Kidney epithelial cell (primary cell): ENCODE results near the gene PNO1. TPM values are rescaled to one million over a fixed set of nuclear protein-coding genes. Genes with fewer than 3 reads are reported as not detected.
"Not testable (repeated sequence)": the region's sequence is repeated elsewhere in the genome, so short reads cannot be mapped to it uniquely, and the experiment has no call there.

ENCODE experiments used
- DNase-seq: peaks from one replicate; pipeline ENCODE4 v3.0.0-alpha.2; 2010; ENCODE audit warnings: low read depth
- H3K27me3 ChIP-seq: 2 replicates; pipeline ENCODE4 v1.6.0; 2011; ENCODE audit warnings: low read length; ENCODE audit not compliant: control insufficient read depth, insufficient read depth
- H3K36me3 ChIP-seq: 2 replicates; pipeline ENCODE4 v1.5.1; 2011; ENCODE audit warnings: low read length; ENCODE audit not compliant: control insufficient read depth, insufficient read depth
- H3K4me3 ChIP-seq: 2 replicates; pipeline ENCODE4 v1.5.1; 2011; ENCODE audit warnings: low read depth, mild to moderate bottlenecking, control low read depth, low read length
- CTCF ChIP-seq: IDR thresholded peaks from 2 replicates; pipeline ENCODE4 v1.5.1; 2011; ENCODE audit warnings: mild to moderate bottlenecking, moderate library complexity, low read length, control low read depth, inconsistent platforms; ENCODE audit not compliant: insufficient read depth, poor library complexity, severe bottlenecking
- total RNA-seq: library from RNA; depleted of rRNA; stranded (reverse); fragments of >200 nt; gene quantifications from 2 replicates; pipeline ENCODE4 v1.2.3, GENCODE V29; 2015

Gene PNO1
- total RNA-seq: 21.2 and 29.2 TPM in 2 replicates

GRCh38 chr2:68157402-68158133, at the start of gene PNO1:
PNO1 (plus strand) TSS chr2:68157888; CDS start chr2:68157935, 47 bp downstream.
- DNase-seq: peak; percentile 69
- Histone ChIP-seq H3K36me3 (no peaks in the 10 kb centered on the region), H3K4me3 (peak within 1 kb of the TSS; percentile 79), H3K27me3 (no peaks in the 10 kb centered on the region)
- no peak for TF ChIP-seq CTCF

GRCh38 chr2:68108120-68108519, 49.6 kb upstream of the PNO1 start:
- Histone ChIP-seq H3K36me3 (no peaks in the 10 kb centered on the region), H3K27me3 (no peaks in the 10 kb centered on the region), H3K4me3 (no peak overlapping the region)
- no peak for TF ChIP-seq CTCF
- no peak for DNase-seq

GRCh38 chr2:68110102-68110501, 47.6 kb upstream of the PNO1 start:
- Histone ChIP-seq H3K4me3 (no peak overlapping the region), H3K27me3 (no peaks in the 10 kb centered on the region), H3K36me3 (no peaks in the 10 kb centered on the region)
- no peak for TF ChIP-seq CTCF
- no peak for DNase-seq

- no peak for TF ChIP-seq CTCF
- no peaks in the 10 kb centered on the region for H3K27me3 ChIP-seq
- DNase-seq: no peak
- no peaks in the 10 kb centered on the region for H3K36me3 ChIP-seq
- no peak overlapping the region for H3K4me3 ChIP-seq
Observed at GRCh38 chr2:68115965-68116364, 41.7 kb upstream of the PNO1 start.

- not testable (repeated sequence) for DNase-seq, H3K36me3 ChIP-seq, H3K27me3 ChIP-seq, H3K4me3 ChIP-seq
Observed at GRCh38 chr2:68117922-68118321, 39.8 kb upstream of the PNO1 start.

- Histone ChIP-seq H3K4me3 (no peak overlapping the region), H3K27me3 (no peaks in the 10 kb centered on the region), H3K36me3 (no peaks in the 10 kb centered on the region)
- no peak for DNase-seq
- TF ChIP-seq CTCF: no peak
Observed at GRCh38 chr2:68118816-68119215, 38.9 kb upstream of the PNO1 start.
